ENCODE measurements around the gene CSNK1G3. TPM values are rescaled to one million over a fixed set of nuclear protein-coding genes. Genes with fewer than 3 reads are reported as not detected.

The CSNK1G3 gene
- total RNA-seq, 1 experiment from 2014 or later: 51.1 TPM

DNA sequence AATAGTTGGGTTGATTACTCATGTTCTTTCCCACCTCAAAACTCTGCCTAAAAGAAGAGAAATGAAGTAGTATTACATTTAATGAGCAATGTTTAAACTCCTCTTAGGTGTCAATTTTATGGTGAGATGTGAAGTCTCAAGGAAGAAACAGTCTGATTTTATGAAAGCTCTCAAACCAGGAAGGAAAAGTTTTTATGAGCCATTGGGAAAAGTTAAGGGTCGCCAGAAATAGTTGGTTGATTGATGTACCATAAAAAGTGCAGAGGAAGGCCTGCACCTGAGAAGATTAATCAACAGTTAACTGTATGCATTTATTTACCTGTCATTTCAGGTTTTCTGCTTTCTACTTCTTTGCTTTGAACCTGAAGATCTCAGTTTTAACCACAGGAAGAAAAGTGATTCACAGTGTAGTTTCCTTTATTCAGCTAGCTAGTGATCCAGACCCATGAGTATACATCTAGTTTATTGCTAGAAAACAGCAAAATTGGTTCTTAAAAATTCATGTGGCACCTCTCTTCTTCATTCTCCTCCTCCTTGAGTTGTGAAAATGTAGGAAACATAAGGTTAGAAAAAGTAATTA, 133.1 kb downstream of the CSNK1G3 start:
- POLR2A ChIA-PET: no interaction called here
- Histone ChIP-seq H4K20me1 (ENCODE audit: insufficient read depth) (no peaks in the 10 kb centered on the region), H3K4me3 (replicated peaks in 1 of 2; ENCODE audit: low read depth in 1 of 2, low read length in 2 of 2) (no peak overlapping the region), H3K36me3 (ENCODE audit: control insufficient read depth in 1 of 2, insufficient read depth in 2 of 2, low read length in 2 of 2) (no peaks in the 10 kb centered on the region), H3K27ac (ENCODE audit: low read depth, low read length) (no peak overlapping the region), H3K27me3 (ENCODE audit: insufficient read depth, low read length) (no peaks in the 10 kb centered on the region), H3K9ac (ENCODE audit: low read length) (no peak overlapping the region), H3K79me2 (ENCODE audit: insufficient read depth, low read length) (no peaks in the 10 kb centered on the region), H2AFZ (ENCODE audit: low read depth, low read length, poor library complexity, severe bottlenecking) (no peak overlapping the region), H3K9me3 (ENCODE audit: control insufficient read depth in 1 of 2, insufficient read depth in 1 of 2, low read depth in 1 of 2, low read length in 2 of 2) (no peaks in the 10 kb centered on the region), H3K4me1 (ENCODE audit: control insufficient read depth in 1 of 2, insufficient read depth in 2 of 2, low read length in 2 of 2) (no peaks in the 10 kb centered on the region), H3K9me2 (ENCODE audit: insufficient read depth) (no peaks in the 10 kb centered on the region; the same call in 1 of the 2 replicates), H3K4me2 (ENCODE audit: low read length) (no peak overlapping the region)
- DNase-seq (ENCODE audit: low read depth, low spot score): no peak
- no peak for ATAC-seq
- intact Hi-C loops (cut with micrococcal nuclease): no loop called here
- RAD21 ChIA-PET (ENCODE audit: low non-redundant PET in 1 of 2, low total read pairs in 2 of 2, uncharacterized antibody in 2 of 2, unreplicated experiment in 2 of 2): no interaction called here
- TF ChIP-seq TCF7L2 (IDR thresholded peaks at IDR 0.05; ENCODE audit: borderline replicate concordance, extremely low read depth, insufficient read depth, insufficient read length): no peak
- TF ChIP-seq EGR1 (IDR thresholded peaks at IDR 0.05; ENCODE audit: low read depth): no peak
- TF ChIP-seq POLR2A (IDR thresholded peaks at IDR 0.05; ENCODE audit: borderline replicate concordance, extremely low read depth, insufficient read depth, insufficient read length): no peak
- no peak for TF ChIP-seq YY1 (IDR thresholded peaks at IDR 0.05; ENCODE audit: extremely low read depth, insufficient replicate concordance, low read depth, low read length)
- TF ChIP-seq, protein P1, sequence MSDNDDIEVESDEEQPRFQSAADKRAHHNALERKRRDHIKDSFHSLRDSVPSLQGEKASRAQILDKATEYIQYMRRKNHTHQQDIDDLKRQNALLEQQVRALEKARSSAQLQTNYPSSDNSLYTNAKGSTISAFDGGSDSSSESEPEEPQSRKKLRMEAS (IDR thresholded peaks at IDR 0.05): no peak
- no peak for TF ChIP-seq CEBPB (IDR thresholded peaks at IDR 0.05; ENCODE audit: low read depth)
- TF ChIP-seq, protein P2, sequence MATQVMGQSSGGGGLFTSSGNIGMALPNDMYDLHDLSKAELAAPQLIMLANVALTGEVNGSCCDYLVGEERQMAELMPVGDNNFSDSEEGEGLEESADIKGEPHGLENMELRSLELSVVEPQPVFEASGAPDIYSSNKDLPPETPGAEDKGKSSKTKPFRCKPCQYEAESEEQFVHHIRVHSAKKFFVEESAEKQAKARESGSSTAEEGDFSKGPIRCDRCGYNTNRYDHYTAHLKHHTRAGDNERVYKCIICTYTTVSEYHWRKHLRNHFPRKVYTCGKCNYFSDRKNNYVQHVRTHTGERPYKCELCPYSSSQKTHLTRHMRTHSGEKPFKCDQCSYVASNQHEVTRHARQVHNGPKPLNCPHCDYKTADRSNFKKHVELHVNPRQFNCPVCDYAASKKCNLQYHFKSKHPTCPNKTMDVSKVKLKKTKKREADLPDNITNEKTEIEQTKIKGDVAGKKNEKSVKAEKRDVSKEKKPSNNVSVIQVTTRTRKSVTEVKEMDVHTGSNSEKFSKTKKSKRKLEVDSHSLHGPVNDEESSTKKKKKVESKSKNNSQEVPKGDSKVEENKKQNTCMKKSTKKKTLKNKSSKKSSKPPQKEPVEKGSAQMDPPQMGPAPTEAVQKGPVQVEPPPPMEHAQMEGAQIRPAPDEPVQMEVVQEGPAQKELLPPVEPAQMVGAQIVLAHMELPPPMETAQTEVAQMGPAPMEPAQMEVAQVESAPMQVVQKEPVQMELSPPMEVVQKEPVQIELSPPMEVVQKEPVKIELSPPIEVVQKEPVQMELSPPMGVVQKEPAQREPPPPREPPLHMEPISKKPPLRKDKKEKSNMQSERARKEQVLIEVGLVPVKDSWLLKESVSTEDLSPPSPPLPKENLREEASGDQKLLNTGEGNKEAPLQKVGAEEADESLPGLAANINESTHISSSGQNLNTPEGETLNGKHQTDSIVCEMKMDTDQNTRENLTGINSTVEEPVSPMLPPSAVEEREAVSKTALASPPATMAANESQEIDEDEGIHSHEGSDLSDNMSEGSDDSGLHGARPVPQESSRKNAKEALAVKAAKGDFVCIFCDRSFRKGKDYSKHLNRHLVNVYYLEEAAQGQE (IDR thresholded peaks at IDR 0.05; ENCODE audit: low read depth): no peak
- no TSS peak for BruUV-seq (replicated peaks)
- CTCF ChIA-PET: no interaction called here

Data from HCT116 (cell line).